HL-60/S4 treated with retinoic acid at 250 ng/mL for 4 days and 3 days (cell line): ENCODE results near the gene KATNB1.

Experiments used
- in situ Hi-C: fragments of 300-500 bp; cut with MboI; formaldehyde crosslinking; loops from 2 replicates; pipeline ENCODE4 v1.7.0; 2022; ENCODE audit warnings: low sequenced_read_pairs

Gene KATNB1

GRCh38 chr16:57735755-57736418 is at the start of gene KATNB1:
Gene KATNB1 (plus strand): TSS chr16:57735770. CDS start chr16:57737244, 1,474 bp downstream.
- in situ Hi-C loops, result no loop called here

GRCh38 chr16:57686577-57686976 is 49.0 kb upstream of the KATNB1 start:
- in situ Hi-C loops, result no loop called here

- in situ Hi-C loops, result no loop called here
Observed at GRCh38 chr16:57687363-57687929, 48.1 kb upstream of the KATNB1 start.

GRCh38 chr16:57688487-57688986 is 47.0 kb upstream of the KATNB1 start:
- in situ Hi-C loops, result no loop called here

- in situ Hi-C loops, result no loop called here
Observed at GRCh38 chr16:57688987-57689761, 46.4 kb upstream of the KATNB1 start.

GRCh38 chr16:57689762-57690558 is 45.6 kb upstream of the KATNB1 start:
- in situ Hi-C loops, result no loop called here

GRCh38 chr16:57690782-57691471 is 44.6 kb upstream of the KATNB1 start:
- in situ Hi-C loops, result no loop called here

GRCh38 chr16:57692636-57693035 is 42.9 kb upstream of the KATNB1 start:
- in situ Hi-C loops, result no loop called here

- in situ Hi-C loops, result no loop called here
Observed at GRCh38 chr16:57693550-57693949, 42.0 kb upstream of the KATNB1 start.

- in situ Hi-C loops, result no loop called here
Observed at GRCh38 chr16:57694231-57694724, 41.3 kb upstream of the KATNB1 start.

GRCh38 chr16:57694725-57695679 is 40.6 kb upstream of the KATNB1 start, which contains the start of gene DRC7:
Gene DRC7 (plus strand): TSS chr16:57694806. CDS start chr16:57697950, 3,144 bp downstream.
- in situ Hi-C loops, result no loop called here

GRCh38 chr16:57695680-57696069 is 39.9 kb upstream of the KATNB1 start:
- in situ Hi-C loops, result no loop called here

- in situ Hi-C loops, result no loop called here
Observed at GRCh38 chr16:57696240-57696639, 39.3 kb upstream of the KATNB1 start.

GRCh38 chr16:57697896-57698537 is 37.6 kb upstream of the KATNB1 start:
- in situ Hi-C loops, result no loop called here

GRCh38 chr16:57698812-57699405 is 36.7 kb upstream of the KATNB1 start:
- in situ Hi-C loops, result no loop called here

GRCh38 chr16:57699481-57699880 is 36.1 kb upstream of the KATNB1 start:
- in situ Hi-C loops, result no loop called here

- in situ Hi-C loops, result no loop called here
Observed at GRCh38 chr16:57699899-57700298, 35.7 kb upstream of the KATNB1 start.
